ENCODE data around the gene XPNPEP1.

DNA sequence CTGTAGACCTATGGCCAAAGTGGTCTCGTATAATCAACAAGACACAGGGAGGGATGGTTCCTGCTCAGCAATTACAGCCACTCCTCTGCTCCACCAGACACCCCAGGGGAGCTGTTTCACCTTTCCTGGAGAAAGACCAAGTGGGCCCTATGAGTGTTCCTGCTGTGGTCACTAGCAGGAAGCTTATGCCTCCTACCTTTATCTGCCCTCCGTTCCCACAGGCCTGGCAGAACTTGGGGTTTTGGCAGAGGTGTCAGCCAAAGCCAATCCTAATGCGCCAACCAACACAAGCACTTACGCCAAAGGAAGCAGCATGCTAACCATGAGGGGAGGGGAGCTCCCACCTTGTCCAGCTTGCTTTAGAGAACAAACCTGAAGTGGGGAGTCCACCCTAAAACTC lies 31.2 kb downstream of the XPNPEP1 start:
- TF ChIP-seq, protein P1, sequence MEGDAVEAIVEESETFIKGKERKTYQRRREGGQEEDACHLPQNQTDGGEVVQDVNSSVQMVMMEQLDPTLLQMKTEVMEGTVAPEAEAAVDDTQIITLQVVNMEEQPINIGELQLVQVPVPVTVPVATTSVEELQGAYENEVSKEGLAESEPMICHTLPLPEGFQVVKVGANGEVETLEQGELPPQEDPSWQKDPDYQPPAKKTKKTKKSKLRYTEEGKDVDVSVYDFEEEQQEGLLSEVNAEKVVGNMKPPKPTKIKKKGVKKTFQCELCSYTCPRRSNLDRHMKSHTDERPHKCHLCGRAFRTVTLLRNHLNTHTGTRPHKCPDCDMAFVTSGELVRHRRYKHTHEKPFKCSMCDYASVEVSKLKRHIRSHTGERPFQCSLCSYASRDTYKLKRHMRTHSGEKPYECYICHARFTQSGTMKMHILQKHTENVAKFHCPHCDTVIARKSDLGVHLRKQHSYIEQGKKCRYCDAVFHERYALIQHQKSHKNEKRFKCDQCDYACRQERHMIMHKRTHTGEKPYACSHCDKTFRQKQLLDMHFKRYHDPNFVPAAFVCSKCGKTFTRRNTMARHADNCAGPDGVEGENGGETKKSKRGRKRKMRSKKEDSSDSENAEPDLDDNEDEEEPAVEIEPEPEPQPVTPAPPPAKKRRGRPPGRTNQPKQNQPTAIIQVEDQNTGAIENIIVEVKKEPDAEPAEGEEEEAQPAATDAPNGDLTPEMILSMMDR (optimal IDR thresholded peaks at IDR 0.05 in 1 of 3, IDR thresholded peaks at IDR 0.05 in 1 of 3, conservative IDR thresholded peaks at IDR 0.05 in 1 of 3; ENCODE audit: extremely low read depth in 1 of 3, insufficient read depth in 2 of 3, low read length in 3 of 3) = no peak
- TF ChIP-seq EZH2 (IDR thresholded peaks at IDR 0.05; ENCODE audit: low read length) = no peak
